GM12873 (cell line): ENCODE measurements around the gene PCNT.

ENCODE experiments used
- TF ChIP-seq, protein P1 (sequence below): IDR thresholded peaks from 2 replicates; pipeline ENCODE4 v1.5.1; 2012; ENCODE audit warnings: low read depth, mild to moderate bottlenecking, moderate library complexity, low read length, control low read depth; ENCODE audit not compliant: insufficient read depth; ENCODE audit errors: missing control alignments

PCNT gene

GRCh38 chr21:46416551-46416950, 92.6 kb downstream of the PCNT start:
- TF ChIP-seq, protein P1, sequence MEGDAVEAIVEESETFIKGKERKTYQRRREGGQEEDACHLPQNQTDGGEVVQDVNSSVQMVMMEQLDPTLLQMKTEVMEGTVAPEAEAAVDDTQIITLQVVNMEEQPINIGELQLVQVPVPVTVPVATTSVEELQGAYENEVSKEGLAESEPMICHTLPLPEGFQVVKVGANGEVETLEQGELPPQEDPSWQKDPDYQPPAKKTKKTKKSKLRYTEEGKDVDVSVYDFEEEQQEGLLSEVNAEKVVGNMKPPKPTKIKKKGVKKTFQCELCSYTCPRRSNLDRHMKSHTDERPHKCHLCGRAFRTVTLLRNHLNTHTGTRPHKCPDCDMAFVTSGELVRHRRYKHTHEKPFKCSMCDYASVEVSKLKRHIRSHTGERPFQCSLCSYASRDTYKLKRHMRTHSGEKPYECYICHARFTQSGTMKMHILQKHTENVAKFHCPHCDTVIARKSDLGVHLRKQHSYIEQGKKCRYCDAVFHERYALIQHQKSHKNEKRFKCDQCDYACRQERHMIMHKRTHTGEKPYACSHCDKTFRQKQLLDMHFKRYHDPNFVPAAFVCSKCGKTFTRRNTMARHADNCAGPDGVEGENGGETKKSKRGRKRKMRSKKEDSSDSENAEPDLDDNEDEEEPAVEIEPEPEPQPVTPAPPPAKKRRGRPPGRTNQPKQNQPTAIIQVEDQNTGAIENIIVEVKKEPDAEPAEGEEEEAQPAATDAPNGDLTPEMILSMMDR: no peak

- TF ChIP-seq, protein P1: no peak
Observed at GRCh38 chr21:46418265-46418946, 94.5 kb downstream of the PCNT start.

DNA sequence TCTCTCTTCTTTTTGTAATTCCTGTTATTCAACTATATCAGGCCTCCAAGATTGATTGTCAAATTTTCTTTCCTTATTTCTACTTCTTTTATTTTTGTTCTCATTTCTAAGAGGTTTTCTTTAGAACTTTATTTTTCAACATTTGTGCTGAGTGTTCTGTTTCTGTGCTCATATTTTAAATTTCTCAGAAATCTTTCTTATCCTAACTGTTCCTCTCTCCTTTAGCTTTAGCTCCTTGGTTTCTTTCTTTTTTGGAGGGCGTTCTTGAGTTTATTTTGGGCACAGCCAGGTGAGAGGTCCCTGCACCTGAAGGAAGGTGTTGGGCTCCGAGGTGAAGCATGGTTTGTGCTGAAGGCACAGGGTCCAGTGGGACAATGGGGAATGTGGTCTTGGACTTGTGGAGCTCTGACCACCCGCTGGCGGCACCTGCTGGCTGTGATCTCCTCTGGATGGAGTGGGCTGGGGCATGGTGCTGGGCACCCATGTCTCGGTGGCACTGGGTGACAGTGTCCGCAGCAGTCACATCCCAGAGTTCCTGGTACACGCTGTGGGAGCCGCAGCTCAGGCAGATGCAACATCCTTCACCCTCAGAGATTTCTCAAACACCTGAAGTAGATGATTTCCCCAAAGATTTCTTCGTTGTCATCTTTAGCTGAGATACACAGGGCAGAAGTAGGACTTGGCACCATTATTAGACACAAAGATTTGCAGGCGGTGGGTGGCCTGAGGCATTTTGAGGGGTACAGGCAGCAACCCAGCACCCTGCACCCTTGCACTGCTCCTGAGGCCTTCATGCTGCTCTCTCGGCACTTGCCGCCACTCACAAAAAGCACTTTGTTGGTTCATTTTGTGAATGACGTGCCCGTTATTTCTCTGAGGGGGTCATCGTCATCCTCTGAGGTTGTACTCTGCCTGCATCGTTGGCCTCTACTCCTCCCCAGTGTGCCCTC, 96.6 kb downstream of the PCNT start:
- TF ChIP-seq, protein P1: no peak

DNA sequence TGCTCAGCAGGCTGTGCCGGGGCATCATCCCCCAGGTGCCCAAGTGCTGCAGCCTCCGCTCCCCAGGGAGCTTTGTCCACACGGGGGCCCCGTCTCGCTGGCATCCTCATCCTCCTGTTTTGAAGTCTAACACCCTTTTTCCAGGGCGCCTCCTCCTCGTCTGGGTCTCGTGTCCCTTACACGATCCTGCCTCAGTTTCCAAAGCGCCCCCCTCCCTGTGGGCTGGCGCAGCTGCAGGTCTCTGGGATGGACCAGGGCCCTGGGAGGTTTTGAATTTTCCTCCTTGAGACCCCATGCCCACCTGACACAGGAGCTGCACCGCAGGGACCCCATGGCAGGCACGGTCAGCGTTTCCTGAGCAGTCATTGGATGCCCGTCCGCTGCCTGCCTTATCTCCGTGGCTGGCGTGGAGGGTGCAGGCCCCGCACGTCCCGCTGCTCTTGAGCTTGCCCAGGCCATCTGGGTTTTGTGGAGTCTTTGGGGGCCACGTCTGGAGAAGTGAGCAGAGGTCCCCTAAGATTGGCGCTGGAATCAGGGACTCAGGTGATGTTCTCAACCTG, 97.3 kb downstream of the PCNT start:
- TF ChIP-seq, protein P1: peak; percentile 19

- TF ChIP-seq, protein P1: no peak
Observed at GRCh38 chr21:46421756-46422555, 98.0 kb downstream of the PCNT start.

DNA sequence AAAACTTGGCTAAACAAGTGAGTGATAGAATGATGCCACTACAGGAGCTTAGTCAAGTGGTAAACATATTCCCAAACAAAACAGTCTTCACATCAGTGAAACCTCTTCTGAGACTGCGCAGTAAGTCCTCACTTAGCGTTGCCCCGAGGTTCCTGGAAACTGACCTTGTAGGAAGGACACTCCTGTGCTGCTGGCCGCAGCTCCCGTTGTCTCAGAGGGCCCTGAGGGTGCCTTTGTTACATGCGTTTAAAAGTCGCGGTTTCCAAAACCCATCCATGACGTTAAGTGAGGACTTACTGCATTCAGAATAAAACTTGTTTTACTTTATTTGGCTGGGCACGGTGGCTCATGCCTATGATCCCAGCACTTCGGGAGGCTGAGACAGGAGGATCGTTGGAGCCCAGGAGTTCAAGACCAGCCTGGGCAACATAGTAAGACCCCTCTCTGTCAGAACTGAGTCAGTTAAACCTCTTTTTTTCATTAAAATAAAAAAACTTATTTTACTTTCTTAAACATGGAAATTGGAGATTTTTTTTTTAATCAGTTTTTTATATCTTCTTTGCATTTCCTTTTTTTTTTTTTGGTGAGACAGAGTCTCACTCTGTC, 98.8 kb downstream of the PCNT start:
- TF ChIP-seq, protein P1: no peak
